Measurements from ENCODE around the gene ANXA6. TPM values are rescaled to one million over a fixed set of nuclear protein-coding genes. Genes with fewer than 3 reads are reported as not detected.

The ANXA6 gene
- total and polyA plus RNA-seq, 10 of the 15 experiments (the other 5 are each of a cell fraction or from before 2014, with no cell fraction given) = 44.0 to 571 (median 465) TPM

DNA sequence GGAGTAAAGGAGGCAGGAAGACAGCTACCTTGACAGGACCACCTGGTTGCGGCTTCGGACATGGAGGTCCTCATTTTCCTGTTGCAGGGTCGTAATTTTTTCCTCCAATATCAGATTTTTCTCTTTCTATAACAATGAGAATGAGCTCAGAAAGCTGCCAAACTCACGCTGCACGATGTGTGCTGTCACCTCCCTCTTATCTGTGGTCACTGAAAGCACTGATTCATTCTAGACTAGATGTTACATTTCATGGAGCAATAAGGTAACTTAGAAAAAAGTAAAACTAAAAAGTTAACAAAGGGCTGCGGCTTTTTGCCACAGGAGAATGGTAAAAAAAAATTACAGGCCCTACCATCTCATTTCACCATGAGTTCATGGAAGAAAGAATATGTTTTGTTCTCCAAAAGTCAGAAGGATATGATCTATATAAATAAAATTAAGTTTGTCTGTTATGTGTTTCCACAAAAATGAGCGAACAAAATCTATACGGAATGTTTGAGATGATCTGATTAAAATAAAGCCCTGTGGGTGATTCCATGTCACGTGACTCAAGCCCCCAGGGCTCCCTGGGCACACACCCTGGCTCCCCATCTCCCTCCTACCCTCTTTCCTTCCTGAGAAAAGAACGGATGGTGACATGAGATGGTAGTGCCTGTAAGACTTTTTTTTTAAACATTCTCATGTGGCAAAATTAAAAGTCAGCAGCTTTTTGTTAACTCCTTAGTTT, 26.9 kb upstream of the ANXA6 start:
- SMC1A ChIA-PET (ENCODE audit: uncharacterized antibody, unreplicated experiment) = interaction anchor here (1.1 to 2.2 kb wide), 5 partner anchors 7 to 17 kb away, joined by 3 to 9 read pairs (median 3); no protein-coding TSS in a partner anchor
- TF ChIP-seq POLR2AphosphoS5 (IDR thresholded peaks at IDR 0.05; ENCODE audit: low read length) (no peak), MYB (IDR thresholded peaks at IDR 0.05; ENCODE audit: borderline replicate concordance, low read depth, low read length) (no peak), IKZF2 (IDR thresholded peaks at IDR 0.05) (no peak), BMI1 (IDR thresholded peaks at IDR 0.05; ENCODE audit: borderline replicate concordance) (no peak), CBX3 (IDR thresholded peaks at IDR 0.05; ENCODE audit: borderline replicate concordance, low read depth) (no peak), SRF (IDR thresholded peaks at IDR 0.05; ENCODE audit: low read depth in 2 of 2, low read length in 2 of 2) (no peak), TCF12 (IDR thresholded peaks at IDR 0.05; ENCODE audit: low read depth, low read length) (no peak), BHLHE40 (IDR thresholded peaks at IDR 0.05; ENCODE audit: borderline replicate concordance in 1 of 2, low read depth in 2 of 2, low read length in 1 of 2) (no peak), CHD1 (IDR thresholded peaks at IDR 0.05; ENCODE audit: low read depth, low read length) (no peak), SMARCA5 (IDR thresholded peaks at IDR 0.05) (no peak)
- TF ChIP-seq, protein P1, sequence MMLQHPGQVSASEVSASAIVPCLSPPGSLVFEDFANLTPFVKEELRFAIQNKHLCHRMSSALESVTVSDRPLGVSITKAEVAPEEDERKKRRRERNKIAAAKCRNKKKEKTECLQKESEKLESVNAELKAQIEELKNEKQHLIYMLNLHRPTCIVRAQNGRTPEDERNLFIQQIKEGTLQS (IDR thresholded peaks at IDR 0.05; ENCODE audit: borderline replicate concordance, extremely low read depth, low read depth, low read length) = no peak
- Histone ChIP-seq H3K27me3 (replicated peaks in 1 of 2; ENCODE audit: control insufficient read depth in 2 of 2, insufficient read depth in 2 of 2, low read length in 1 of 2) (no peaks in the 10 kb centered on the region), H3K9me3 (replicated peaks; ENCODE audit: control insufficient read depth, insufficient read depth, low read length) (peaks cover 6% of the 10 kb centered on the region), H3K9ac (ENCODE audit: control insufficient read depth, insufficient read depth, low read length) (no peak overlapping the region), H3K27ac (ENCODE audit: control insufficient read depth, insufficient read depth) (no peak overlapping the region), H3K79me2 (ENCODE audit: control insufficient read depth, insufficient read depth, low read length) (no peaks in the 10 kb centered on the region), H3K4me1 (ENCODE audit: control insufficient read depth, insufficient read depth, low read length) (no peaks in the 10 kb centered on the region), H3K4me3 (no peak overlapping the region), H4K20me1 (ENCODE audit: control insufficient read depth, insufficient read depth) (no peaks in the 10 kb centered on the region), H3K4me2 (ENCODE audit: control insufficient read depth, insufficient read depth) (no peak overlapping the region), H3K36me3 (ENCODE audit: control insufficient read depth in 2 of 2, insufficient read depth in 2 of 2, low read length in 1 of 2) (peaks cover 25 to 32% of the 10 kb centered on the region in 2 experiments), H2AFZ (ENCODE audit: control insufficient read depth, low read depth, low read length) (no peak overlapping the region)
- 91% methylated on average over 10 of the region's 10 CpGs for WGBS (ENCODE audit: insufficient coverage, insufficient replicate concordance, low lambda C conversion rate, missing lambda C conversion rate)
- no peak for DNase-seq (ENCODE audit: low read depth, low spot score)
- RAD21 ChIA-PET (ENCODE audit: unreplicated experiment) = interaction anchor here (1.5 kb wide), 1 partner anchor 20 kb away, joined by 4 read pairs; no protein-coding TSS in a partner anchor
- POLR2A ChIA-PET = interaction anchor here (0.6 kb wide), 1 partner anchor 13 kb away, joined by 4 read pairs; no protein-coding TSS in a partner anchor
- ATAC-seq = no peak
- in situ Hi-C loops (cut with MboI) = no loop called here
- FAIRE-seq = no peak
- intact Hi-C loops (cut with micrococcal nuclease; ENCODE audit: unreplicated experiment) = no loop called here
- no TSS peak for BruUV-seq (replicated peaks)
- CTCF ChIA-PET = interaction anchor here (1.0 to 1.7 kb wide), 2 partner anchors 17 to 19 kb away, joined by 3 to 4 read pairs; no protein-coding TSS in a partner anchor
